ENCODE results near the gene SLC25A38. TPM values are rescaled to one million over a fixed set of nuclear protein-coding genes. Genes with fewer than 3 reads are reported as not detected.

The SLC25A38 gene
- total RNA-seq, 1 donor from 2014 or later: 34.4 TPM

DNA sequence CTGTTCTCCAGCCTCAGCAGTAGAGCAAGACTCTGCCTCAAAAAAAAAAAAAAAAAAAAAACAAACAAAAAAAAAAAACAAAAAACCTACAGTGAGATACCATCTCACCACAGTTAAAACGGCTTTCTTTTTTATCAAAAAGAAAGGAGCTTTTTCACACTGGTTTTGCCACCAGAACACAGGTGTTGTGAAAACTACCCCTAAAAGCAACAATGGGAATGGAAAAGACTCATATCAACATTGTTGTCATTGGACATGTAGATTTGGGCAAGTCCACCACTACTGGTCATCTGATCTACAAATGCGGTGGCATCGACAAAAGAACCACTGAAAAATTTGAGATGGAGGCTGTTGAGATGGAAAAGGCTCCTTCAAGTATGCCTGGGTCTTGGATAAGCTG is 24.8 kb upstream of the SLC25A38 start:
- no peak overlapping the region for H3K9ac ChIP-seq (ENCODE audit: low read length)
- no peaks in the 10 kb centered on the region for H3K79me2 ChIP-seq (ENCODE audit: insufficient read depth, low read length)
- H3K9me3 ChIP-seq (ENCODE audit: insufficient read depth, low read depth, low read length): no peaks in the 10 kb centered on the region
- H3K27ac Mint-ChIP-seq (ENCODE audit: unreplicated experiment): no peak overlapping the region
- DNase-seq (ENCODE audit: low read depth) (no peak), FAIRE-seq (no peak)
- no peak overlapping the region for H3K4me3 ChIP-seq (ENCODE audit: insufficient read depth, low read depth, low read length)
- no peaks in the 10 kb centered on the region for H3K27me3 ChIP-seq (ENCODE audit: insufficient read depth, low read length)
- no peak overlapping the region for H3K27ac ChIP-seq (ENCODE audit: low read depth, low read length)
- H3K4me3 Mint-ChIP-seq (ENCODE audit: unreplicated experiment): no peak overlapping the region
- TF ChIP-seq EZH2 (IDR thresholded peaks at IDR 0.05; ENCODE audit: insufficient read depth, low read length): no peak
- no peak for TF ChIP-seq CTCF (IDR thresholded peaks at IDR 0.05; ENCODE audit: insufficient read depth, low read depth, low read length)
- peaks cover 3% of the 10 kb centered on the region for H3K4me1 Mint-ChIP-seq (ENCODE audit: low read depth, unreplicated experiment)
- no peaks in the 10 kb centered on the region for H3K9me3 Mint-ChIP-seq (ENCODE audit: unreplicated experiment)
- no peaks in the 10 kb centered on the region for H3K36me3 Mint-ChIP-seq (ENCODE audit: low read depth, unreplicated experiment)
- peaks cover 9% of the 10 kb centered on the region for H3K27me3 Mint-ChIP-seq (ENCODE audit: low read depth, unreplicated experiment)
- no peaks in the 10 kb centered on the region for H3K36me3 ChIP-seq (ENCODE audit: insufficient read depth, low read length)
- no peaks in the 10 kb centered on the region for H4K20me1 ChIP-seq (ENCODE audit: insufficient read depth, low read length)
- no peak overlapping the region for H2AFZ ChIP-seq (ENCODE audit: low read depth, low read length)
- H3K4me2 ChIP-seq (ENCODE audit: low read length): no peak overlapping the region
- no peaks in the 10 kb centered on the region for H3K4me1 ChIP-seq (ENCODE audit: insufficient read depth, low read length)

DNA sequence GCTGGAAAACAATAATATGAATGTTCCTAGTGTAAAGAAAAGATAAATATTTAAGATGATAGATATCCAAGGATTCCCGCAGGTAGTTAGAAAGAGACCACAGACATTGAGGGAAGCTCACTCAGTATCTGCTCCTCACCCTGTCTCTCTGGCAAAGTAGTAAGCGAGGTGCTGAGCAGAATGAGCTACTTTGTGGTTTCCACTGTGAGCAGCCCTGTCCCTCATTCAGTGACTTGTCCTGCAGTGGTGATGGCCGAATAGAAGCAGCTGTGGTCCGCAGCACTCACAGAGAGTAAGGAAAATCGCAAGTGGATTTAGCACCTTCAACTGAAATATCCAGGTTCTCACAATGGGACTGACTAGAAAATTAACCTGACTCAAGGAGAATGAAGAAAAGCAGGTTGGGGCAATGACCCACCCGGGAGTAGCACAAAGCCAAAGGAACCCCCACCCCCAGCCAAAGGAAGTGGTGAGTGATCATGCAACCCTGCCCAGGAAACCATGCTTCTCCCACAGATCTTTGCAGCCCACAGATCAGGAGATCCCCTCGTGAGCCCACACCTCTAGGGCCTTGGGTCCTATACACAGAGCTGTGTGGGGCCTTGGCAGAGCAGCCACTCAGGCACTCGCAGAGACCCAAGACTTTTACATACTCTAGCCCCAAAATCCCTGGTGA is 21.8 kb upstream of the SLC25A38 start:
- Mint-ChIP-seq H3K27ac (ENCODE audit: unreplicated experiment) (no peak overlapping the region), H3K27me3 (ENCODE audit: low read depth, unreplicated experiment) (peaks cover 4% of the 10 kb centered on the region), H3K36me3 (ENCODE audit: low read depth, unreplicated experiment) (no peaks in the 10 kb centered on the region), H3K9me3 (ENCODE audit: unreplicated experiment) (peaks cover 2% of the 10 kb centered on the region), H3K4me1 (ENCODE audit: low read depth, unreplicated experiment) (peaks cover 3% of the 10 kb centered on the region), H3K4me3 (ENCODE audit: unreplicated experiment) (no peak overlapping the region)
- Histone ChIP-seq H3K4me2 (ENCODE audit: low read length) (no peak overlapping the region), H3K9me3 (ENCODE audit: insufficient read depth, low read depth, low read length) (no peaks in the 10 kb centered on the region), H3K27ac (ENCODE audit: low read depth, low read length) (no peak overlapping the region), H4K20me1 (ENCODE audit: insufficient read depth, low read length) (no peaks in the 10 kb centered on the region), H3K9ac (ENCODE audit: low read length) (no peak overlapping the region), H3K36me3 (ENCODE audit: insufficient read depth, low read length) (no peaks in the 10 kb centered on the region), H3K27me3 (ENCODE audit: insufficient read depth, low read length) (no peaks in the 10 kb centered on the region), H2AFZ (ENCODE audit: low read depth, low read length) (no peak overlapping the region), H3K4me3 (ENCODE audit: insufficient read depth, low read depth, low read length) (no peak overlapping the region), H3K4me1 (ENCODE audit: insufficient read depth, low read length) (no peaks in the 10 kb centered on the region), H3K79me2 (ENCODE audit: insufficient read depth, low read length) (no peaks in the 10 kb centered on the region)
- no peak for DNase-seq (ENCODE audit: low read depth)
- FAIRE-seq: no peak
- TF ChIP-seq CTCF (IDR thresholded peaks at IDR 0.05; ENCODE audit: insufficient read depth, low read depth, low read length) (no peak), EZH2 (IDR thresholded peaks at IDR 0.05; ENCODE audit: insufficient read depth, low read length) (no peak)

GRCh38 chr3:39362192-39362591 is 21.0 kb upstream of the SLC25A38 start:
- DNase-seq (ENCODE audit: low read depth) (no peak), FAIRE-seq (no peak)
- Histone ChIP-seq H3K27ac (ENCODE audit: low read depth, low read length) (no peak overlapping the region), H3K36me3 (ENCODE audit: insufficient read depth, low read length) (no peaks in the 10 kb centered on the region), H3K4me1 (ENCODE audit: insufficient read depth, low read length) (no peaks in the 10 kb centered on the region), H3K9ac (ENCODE audit: low read length) (no peak overlapping the region), H3K9me3 (ENCODE audit: insufficient read depth, low read depth, low read length) (no peaks in the 10 kb centered on the region), H3K79me2 (ENCODE audit: insufficient read depth, low read length) (no peaks in the 10 kb centered on the region), H3K27me3 (ENCODE audit: insufficient read depth, low read length) (no peaks in the 10 kb centered on the region), H3K4me3 (ENCODE audit: insufficient read depth, low read depth, low read length) (no peak overlapping the region), H3K4me2 (ENCODE audit: low read length) (no peak overlapping the region), H2AFZ (ENCODE audit: low read depth, low read length) (no peak overlapping the region), H4K20me1 (ENCODE audit: insufficient read depth, low read length) (no peaks in the 10 kb centered on the region)
- Mint-ChIP-seq H3K4me3 (ENCODE audit: unreplicated experiment) (no peak overlapping the region), H3K9me3 (ENCODE audit: unreplicated experiment) (peaks cover 2% of the 10 kb centered on the region), H3K27ac (ENCODE audit: unreplicated experiment) (no peak overlapping the region), H3K36me3 (ENCODE audit: low read depth, unreplicated experiment) (no peaks in the 10 kb centered on the region), H3K27me3 (ENCODE audit: low read depth, unreplicated experiment) (peaks cover 4% of the 10 kb centered on the region), H3K4me1 (ENCODE audit: low read depth, unreplicated experiment) (peaks cover 3% of the 10 kb centered on the region)
- TF ChIP-seq CTCF (IDR thresholded peaks at IDR 0.05; ENCODE audit: insufficient read depth, low read depth, low read length) (no peak), EZH2 (IDR thresholded peaks at IDR 0.05; ENCODE audit: insufficient read depth, low read length) (no peak)
